Measurements from ENCODE around the gene LHPP. TPM values are rescaled to one million over a fixed set of nuclear protein-coding genes. Genes with fewer than 3 reads are reported as not detected.

The LHPP gene
- total RNA-seq, 1 donor from 2014 or later: 16.2 TPM

DNA sequence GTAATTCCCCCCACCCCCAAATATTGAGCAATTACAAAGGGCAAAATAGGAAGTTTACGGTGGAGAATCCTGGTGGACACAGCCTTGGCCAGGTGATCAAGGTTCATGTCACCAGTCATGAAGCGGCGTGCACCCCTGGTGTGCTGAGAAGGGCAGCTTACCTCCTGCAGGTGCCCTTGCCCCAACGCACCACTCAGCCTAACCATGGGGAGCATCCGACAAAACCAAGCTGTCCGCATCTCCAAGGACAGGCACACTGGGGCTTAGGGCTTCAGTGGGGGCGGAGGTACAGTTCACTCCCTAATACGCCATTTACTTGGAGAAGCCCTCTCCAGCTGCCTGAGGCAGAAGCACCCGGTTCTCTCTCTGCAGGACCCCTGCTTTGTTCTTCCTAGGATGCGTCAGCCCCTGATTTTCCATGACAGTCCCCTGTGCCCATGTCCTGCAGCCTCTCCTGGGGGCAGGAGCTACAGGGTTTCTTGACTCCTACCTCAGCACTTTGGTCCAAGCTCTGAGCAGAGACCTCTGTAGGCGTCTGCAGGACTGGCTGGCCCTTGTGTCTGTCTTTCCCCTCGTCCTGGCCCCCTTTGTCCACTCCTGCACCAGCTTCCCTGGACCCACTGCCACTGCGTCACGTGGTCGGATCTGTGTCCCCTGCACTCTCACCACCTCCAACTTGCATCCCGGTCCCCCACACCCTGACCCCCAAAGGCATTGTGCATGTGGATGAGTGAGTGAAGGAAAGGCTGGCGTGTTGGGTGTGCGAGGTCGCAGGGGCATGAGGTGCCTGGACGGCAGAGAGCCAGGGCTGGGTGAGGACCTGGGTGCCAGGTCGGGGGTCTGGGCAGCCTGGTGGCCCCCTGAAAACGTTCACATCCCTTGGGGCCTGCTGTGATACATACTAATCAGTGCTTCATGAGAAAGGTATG lies 113.7 kb downstream of the LHPP start:
- TF ChIP-seq, protein P1, sequence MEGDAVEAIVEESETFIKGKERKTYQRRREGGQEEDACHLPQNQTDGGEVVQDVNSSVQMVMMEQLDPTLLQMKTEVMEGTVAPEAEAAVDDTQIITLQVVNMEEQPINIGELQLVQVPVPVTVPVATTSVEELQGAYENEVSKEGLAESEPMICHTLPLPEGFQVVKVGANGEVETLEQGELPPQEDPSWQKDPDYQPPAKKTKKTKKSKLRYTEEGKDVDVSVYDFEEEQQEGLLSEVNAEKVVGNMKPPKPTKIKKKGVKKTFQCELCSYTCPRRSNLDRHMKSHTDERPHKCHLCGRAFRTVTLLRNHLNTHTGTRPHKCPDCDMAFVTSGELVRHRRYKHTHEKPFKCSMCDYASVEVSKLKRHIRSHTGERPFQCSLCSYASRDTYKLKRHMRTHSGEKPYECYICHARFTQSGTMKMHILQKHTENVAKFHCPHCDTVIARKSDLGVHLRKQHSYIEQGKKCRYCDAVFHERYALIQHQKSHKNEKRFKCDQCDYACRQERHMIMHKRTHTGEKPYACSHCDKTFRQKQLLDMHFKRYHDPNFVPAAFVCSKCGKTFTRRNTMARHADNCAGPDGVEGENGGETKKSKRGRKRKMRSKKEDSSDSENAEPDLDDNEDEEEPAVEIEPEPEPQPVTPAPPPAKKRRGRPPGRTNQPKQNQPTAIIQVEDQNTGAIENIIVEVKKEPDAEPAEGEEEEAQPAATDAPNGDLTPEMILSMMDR (IDR thresholded peaks at IDR 0.05): no peak
- Histone ChIP-seq H3K4me1 (no peaks in the 10 kb centered on the region), H3K27ac (no peak overlapping the region), H3K36me3 (no peaks in the 10 kb centered on the region), H3K9me3 (no peaks in the 10 kb centered on the region), H3K27me3 (no peaks in the 10 kb centered on the region), H3K4me3 (no peak overlapping the region)
- DNase-seq (peak; percentile 40), ATAC-seq (no peak)
- intact Hi-C loops (cut with DNase I): no loop called here

DNA sequence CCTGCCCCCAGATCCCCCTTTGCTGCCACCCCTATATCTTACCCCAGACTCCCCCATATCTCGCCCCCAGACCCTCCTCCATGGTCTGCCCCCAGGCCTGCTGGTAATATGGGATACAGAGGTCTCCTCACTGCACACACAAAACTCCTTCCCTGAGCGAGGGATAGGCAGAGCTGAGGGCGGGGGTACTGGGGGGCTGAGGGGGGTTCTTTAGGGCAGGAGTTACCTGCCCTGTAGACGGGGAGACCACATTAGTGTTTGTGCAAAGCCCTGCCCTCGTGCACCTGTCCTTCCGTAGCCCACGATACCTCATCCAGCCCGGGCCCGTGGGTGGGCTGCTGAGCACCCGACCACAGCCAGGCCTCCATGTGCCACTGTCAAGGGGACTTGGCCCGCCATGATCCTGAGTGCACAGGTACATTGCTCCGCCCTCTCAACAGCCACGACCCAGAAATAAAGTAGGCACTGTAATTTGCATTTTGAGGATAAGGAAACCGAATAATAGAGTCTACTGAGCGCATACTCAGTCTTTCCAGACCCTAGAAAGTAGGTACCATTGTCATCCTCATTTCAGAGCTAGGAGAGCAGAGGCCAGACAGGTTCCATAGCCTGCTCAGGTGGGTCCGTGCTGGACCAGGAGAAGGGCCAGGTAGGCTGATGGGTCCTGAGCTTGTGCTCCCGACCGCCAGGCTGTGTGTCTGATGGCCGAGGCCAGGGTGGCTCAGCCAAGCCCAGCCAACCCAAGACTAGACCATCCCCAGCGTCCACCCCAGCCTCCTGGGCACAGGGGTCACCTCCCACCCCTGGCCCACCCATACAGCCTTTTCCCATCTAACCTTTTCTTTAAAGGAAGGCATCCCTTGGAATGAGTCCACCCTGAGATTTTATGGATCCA lies 115.2 kb downstream of the LHPP start:
- no peak for ATAC-seq
- intact Hi-C loops (cut with DNase I): no loop called here

DNA sequence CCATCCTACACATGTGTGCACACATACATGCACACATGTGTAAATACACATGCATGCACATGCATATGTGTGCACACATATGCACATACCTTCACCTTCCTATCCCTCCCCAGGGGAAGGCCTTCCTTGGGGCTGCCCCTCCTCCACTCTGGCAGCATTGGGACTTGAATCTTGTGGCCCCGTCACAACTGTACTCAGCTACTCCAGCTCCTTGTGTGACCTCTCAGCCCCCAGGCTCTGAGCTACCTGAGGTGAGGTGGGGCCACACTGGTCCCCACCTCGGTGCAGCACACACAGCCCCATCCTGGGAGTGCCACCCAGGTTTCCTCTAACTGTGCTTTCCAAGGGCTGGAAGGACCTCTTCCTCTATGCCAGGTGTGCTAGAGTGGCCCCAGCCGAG lies 116.0 kb downstream of the LHPP start:
- Histone ChIP-seq H3K4me3 (no peak overlapping the region), H3K4me1 (no peaks in the 10 kb centered on the region), H3K9me3 (no peaks in the 10 kb centered on the region), H3K27me3 (no peaks in the 10 kb centered on the region), H3K36me3 (no peaks in the 10 kb centered on the region), H3K27ac (no peak overlapping the region)
- intact Hi-C loops (cut with DNase I): no loop called here
- DNase-seq (no peak), ATAC-seq (no peak)
- TF ChIP-seq, protein P1 (IDR thresholded peaks at IDR 0.05): no peak

More for the DNA sequence above, 115.2 kb downstream of the LHPP start:
- H3K4me3 ChIP-seq: no peak overlapping the region
- no peaks in the 10 kb centered on the region for H3K4me1 ChIP-seq
- H3K27ac ChIP-seq: no peak overlapping the region
- TF ChIP-seq, protein P1 (IDR thresholded peaks at IDR 0.05): no peak
- no peaks in the 10 kb centered on the region for H3K27me3 ChIP-seq
- no peak for DNase-seq
- no peaks in the 10 kb centered on the region for H3K36me3 ChIP-seq
- H3K9me3 ChIP-seq: no peaks in the 10 kb centered on the region

DNA sequence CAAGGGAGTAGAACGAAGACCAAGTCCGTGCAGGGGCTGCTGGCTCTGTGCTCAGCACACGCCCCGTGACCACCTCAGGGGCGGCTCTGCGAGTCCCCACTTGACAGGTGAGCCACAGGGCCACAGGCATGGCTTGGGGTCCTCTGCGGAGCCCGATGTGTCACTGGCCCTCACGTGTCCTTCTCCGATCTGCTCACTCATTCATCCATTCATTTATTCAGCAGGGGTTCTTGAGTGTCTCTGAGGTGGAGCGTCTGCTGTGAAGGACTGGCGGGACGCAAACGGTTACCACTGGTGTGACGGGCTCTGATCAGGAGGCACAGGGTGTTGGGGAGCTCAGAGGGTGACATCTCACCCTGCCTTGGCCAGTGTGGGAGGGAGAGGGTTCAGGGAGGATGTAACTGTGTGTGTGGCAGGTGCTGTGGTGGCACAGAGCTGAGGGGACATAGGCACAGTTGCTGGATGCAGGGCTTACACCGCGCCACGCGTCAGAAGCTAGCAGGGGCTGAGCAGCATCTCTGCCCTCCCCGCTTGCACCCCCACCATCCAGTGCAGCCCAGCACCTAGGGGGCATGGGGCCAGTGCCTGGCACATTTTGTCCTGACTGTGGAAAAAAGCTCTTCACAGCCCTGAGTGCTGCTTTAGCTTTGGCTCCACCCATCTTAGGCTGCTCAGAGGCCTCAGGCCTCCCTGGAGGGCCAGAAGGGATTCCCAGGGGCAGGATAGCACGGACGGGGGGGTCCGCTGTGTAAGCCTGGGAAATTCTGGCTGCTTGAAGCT lies 116.8 kb downstream of the LHPP start:
- H3K27me3 ChIP-seq: no peaks in the 10 kb centered on the region
- H3K9me3 ChIP-seq: no peaks in the 10 kb centered on the region
- ATAC-seq (peak; percentile 49), DNase-seq (no peak)
- no peak overlapping the region for H3K4me3 ChIP-seq
- intact Hi-C loops (cut with DNase I): no loop called here
- TF ChIP-seq, protein P1 (IDR thresholded peaks at IDR 0.05): no peak
- H3K36me3 ChIP-seq: no peaks in the 10 kb centered on the region
- no peaks in the 10 kb centered on the region for H3K4me1 ChIP-seq
- no peak overlapping the region for H3K27ac ChIP-seq

DNA sequence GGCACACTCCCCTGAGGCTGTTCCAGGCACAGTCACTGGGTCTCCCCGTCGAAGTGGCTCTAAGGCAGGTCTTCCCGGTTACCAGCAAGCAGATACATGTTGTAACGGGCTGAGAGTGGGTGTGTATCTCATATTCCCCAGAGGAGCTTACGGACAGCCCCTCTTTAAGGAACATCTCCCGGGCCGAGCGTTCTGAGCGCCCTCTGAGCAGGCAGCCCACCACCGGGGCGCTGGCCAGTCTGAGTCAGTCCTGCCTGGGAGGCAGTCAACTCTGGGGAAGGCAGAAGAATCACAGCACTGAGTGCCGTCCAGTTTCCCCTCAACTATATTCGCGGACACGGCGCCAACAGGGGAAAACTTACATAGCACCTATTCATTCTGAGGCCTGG lies 117.4 kb downstream of the LHPP start:
- no peaks in the 10 kb centered on the region for H3K4me1 ChIP-seq
- TF ChIP-seq, protein P1 (IDR thresholded peaks at IDR 0.05): no peak
- H3K4me3 ChIP-seq: no peak overlapping the region
- no peaks in the 10 kb centered on the region for H3K9me3 ChIP-seq
- intact Hi-C loops (cut with DNase I): no loop called here
- no peaks in the 10 kb centered on the region for H3K27me3 ChIP-seq
- no peak overlapping the region for H3K27ac ChIP-seq
- DNase-seq (no peak), ATAC-seq (peak; percentile 5)
- H3K36me3 ChIP-seq: no peaks in the 10 kb centered on the region

Data from upper lobe of right lung (tissue), 1 donor.